ENCODE data around the gene TMEM108. TPM values are rescaled to one million over a fixed set of nuclear protein-coding genes. Genes with fewer than 3 reads are reported as not detected.

TMEM108 gene
- total and polyA plus RNA-seq, 12 donors, result 0.40 to 4.0 (median 1.5) TPM

DNA sequence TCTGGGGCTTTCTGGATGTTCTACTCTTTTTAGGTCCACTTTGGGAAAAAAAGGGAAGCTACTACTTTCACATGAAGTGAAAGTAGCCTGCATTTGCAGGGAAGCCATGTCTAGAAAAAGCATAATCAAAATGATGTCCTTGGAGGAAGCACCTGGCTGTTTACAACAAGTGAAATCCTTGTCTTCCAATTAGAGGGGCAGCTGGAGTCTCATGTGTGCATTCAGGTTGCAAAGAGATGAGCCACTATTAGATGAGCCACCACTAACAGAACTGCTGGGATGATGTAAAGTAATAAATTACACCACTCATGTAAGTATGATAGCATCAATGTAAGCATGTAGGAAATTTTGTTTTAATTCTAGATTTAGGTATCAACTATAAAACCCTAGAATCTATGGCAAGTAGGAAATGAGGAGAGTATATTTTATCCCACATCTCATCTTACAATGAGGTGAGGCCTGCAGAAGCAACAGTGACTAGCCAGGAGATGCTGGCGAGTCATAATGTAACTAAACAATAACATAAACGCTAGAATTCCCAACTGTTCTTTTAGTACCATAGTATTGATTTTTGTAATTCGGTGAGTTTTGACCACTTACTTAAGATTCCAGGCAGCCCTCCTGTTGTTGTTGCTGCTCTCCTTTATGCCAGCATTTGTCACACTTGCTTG, 75.9 kb downstream of the TMEM108 start:
- 95 to 96% methylated on average over 3 of the region's 3 CpGs for WGBS, 2 donors
- TF ChIP-seq, protein P1, sequence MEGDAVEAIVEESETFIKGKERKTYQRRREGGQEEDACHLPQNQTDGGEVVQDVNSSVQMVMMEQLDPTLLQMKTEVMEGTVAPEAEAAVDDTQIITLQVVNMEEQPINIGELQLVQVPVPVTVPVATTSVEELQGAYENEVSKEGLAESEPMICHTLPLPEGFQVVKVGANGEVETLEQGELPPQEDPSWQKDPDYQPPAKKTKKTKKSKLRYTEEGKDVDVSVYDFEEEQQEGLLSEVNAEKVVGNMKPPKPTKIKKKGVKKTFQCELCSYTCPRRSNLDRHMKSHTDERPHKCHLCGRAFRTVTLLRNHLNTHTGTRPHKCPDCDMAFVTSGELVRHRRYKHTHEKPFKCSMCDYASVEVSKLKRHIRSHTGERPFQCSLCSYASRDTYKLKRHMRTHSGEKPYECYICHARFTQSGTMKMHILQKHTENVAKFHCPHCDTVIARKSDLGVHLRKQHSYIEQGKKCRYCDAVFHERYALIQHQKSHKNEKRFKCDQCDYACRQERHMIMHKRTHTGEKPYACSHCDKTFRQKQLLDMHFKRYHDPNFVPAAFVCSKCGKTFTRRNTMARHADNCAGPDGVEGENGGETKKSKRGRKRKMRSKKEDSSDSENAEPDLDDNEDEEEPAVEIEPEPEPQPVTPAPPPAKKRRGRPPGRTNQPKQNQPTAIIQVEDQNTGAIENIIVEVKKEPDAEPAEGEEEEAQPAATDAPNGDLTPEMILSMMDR (IDR thresholded peaks at IDR 0.05), result no peak
- H3K4me1 ChIP-seq, result no peaks in the 10 kb centered on the region
- intact Hi-C loops (cut with DNase I), result no loop called here
- no peak for DNase-seq
- H3K4me3 ChIP-seq, result no peak overlapping the region
- no peak overlapping the region for H3K27ac ChIP-seq
- H3K36me3 ChIP-seq, result no peaks in the 10 kb centered on the region
- no peaks in the 10 kb centered on the region for H3K9me3 ChIP-seq
- ATAC-seq, result peak in 1 of 8 donors; percentile 11
- H3K27me3 ChIP-seq, result no peaks in the 10 kb centered on the region

DNA sequence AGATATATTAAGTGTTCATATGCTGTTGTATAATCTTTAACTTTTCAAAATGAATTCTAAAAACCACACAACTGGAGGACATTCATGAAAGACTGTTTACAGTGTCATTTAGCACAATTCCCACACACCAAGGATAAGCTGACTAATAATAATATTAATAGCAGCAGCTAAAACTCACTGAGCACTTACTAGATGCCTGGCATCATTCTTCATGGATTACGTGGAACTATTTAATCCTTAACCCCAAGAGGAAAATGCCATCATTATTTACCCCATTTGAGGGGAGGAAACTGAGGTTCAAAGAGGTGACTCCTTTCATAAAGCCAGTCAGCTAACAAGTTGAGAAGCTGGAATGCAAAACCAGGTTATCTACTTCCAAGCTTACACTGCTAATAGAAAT, 77.0 kb downstream of the TMEM108 start:
- TF ChIP-seq, protein P1 (IDR thresholded peaks at IDR 0.05), result no peak
- intact Hi-C loops (cut with DNase I), result no loop called here
- ATAC-seq (no peak), DNase-seq (no peak)
- Histone ChIP-seq H3K27ac (no peak overlapping the region), H3K9me3 (no peaks in the 10 kb centered on the region), H3K4me1 (no peaks in the 10 kb centered on the region), H3K27me3 (no peaks in the 10 kb centered on the region), H3K4me3 (no peak overlapping the region), H3K36me3 (no peaks in the 10 kb centered on the region)
- WGBS, 2 donors, result 70 to 77% methylated on average over 1 of the region's 1 CpG

DNA sequence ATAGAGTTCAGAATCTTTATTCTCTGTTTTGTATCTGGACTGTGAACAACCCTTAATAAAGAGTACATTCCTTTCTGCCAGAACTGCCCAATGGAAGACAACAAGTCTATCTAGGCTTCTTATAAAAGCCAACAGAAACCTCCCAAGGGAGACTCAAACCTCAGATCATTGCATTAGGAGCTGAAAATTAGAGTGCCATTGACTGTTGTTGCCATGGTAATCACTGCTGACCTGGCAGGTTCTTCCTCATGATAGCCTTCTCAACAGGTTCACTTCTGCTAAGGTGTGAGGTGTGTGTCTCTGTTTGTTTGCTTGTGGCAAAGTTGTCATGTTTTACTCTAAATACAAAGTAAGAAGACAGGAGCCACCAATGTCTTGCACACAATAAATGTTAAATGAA, 79.2 kb downstream of the TMEM108 start:
- intact Hi-C loops (cut with DNase I), result no loop called here
- no peaks in the 10 kb centered on the region for H3K27me3 ChIP-seq

DNA sequence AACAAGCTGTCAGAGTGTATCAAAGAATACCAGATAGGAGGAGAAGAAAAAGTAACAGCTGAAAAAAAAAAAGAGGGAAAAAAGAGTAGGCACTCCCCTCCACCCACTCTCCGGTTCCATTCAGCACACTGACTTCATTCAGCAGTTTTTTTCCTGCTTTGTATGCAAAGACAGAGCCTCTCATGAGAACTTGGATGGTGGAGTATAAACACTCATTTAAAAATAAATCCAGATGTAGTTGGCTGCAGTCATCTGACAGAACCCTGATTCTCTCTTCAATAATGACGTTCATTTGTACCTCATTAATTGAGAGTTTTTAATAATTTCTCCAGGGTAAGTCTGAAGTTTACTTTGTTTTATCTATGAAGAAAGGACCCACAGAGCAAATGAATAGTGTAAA, 81.0 kb downstream of the TMEM108 start:
- WGBS, 2 donors, result 44 to 52% methylated on average over 2 of the region's 2 CpGs
- Histone ChIP-seq H3K4me1 (peaks cover 0 to 10% (median 3%) of the 10 kb centered on the region in 9 donors), H3K9me3 (no peaks in the 10 kb centered on the region), H3K27ac (no peak overlapping the region), H3K36me3 (no peaks in the 10 kb centered on the region), H3K27me3 (no peaks in the 10 kb centered on the region), H3K4me3 (no peak overlapping the region)
- TF ChIP-seq, protein P1 (IDR thresholded peaks at IDR 0.05), result no peak
- ATAC-seq, result peak in 6 of 8 donors; percentile 9 to 52 (median 46)
- DNase-seq, result no peak
- intact Hi-C loops (cut with DNase I), result no loop called here

More for the DNA sequence above, 79.2 kb downstream of the TMEM108 start:
- TF ChIP-seq, protein P1 (IDR thresholded peaks at IDR 0.05), result no peak
- ATAC-seq (no peak), DNase-seq (no peak)
- H3K4me3 ChIP-seq, result no peak overlapping the region
- no peaks in the 10 kb centered on the region for H3K4me1 ChIP-seq
- H3K36me3 ChIP-seq, result no peaks in the 10 kb centered on the region
- H3K9me3 ChIP-seq, result no peaks in the 10 kb centered on the region
- H3K27ac ChIP-seq, result no peak overlapping the region
